ENCODE data around the gene RAB27B. TPM values are rescaled to one million over a fixed set of nuclear protein-coding genes. Genes with fewer than 3 reads are reported as not detected.

The RAB27B gene
- total RNA-seq, 4 donors from 2014 or later = 0.34 to 2.5 (median 1.0) TPM

DNA sequence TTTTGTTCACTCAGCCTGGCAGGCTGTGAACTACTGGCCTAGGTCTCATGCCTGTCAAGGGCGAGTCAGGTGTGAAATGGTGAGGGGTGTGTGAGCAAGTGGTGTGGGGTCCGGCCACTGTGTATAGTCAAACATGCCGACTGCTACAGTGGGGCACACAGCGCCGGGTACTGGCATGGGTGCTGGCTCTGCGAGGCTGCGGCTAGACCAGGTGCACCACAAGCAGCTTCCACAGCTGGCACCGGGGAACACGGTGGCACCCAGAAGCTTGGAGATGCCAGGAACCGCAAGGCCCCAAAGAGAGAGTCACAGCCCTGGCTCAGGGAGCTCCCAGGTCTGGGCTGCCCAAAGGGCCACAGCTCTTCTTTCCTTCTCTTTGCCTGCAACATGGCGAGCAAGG lies 81.3 kb downstream of the RAB27B start:
- no peaks in the 10 kb centered on the region for H3K4me1 ChIP-seq
- no peaks in the 10 kb centered on the region for H3K27me3 ChIP-seq
- TF ChIP-seq, protein P1, sequence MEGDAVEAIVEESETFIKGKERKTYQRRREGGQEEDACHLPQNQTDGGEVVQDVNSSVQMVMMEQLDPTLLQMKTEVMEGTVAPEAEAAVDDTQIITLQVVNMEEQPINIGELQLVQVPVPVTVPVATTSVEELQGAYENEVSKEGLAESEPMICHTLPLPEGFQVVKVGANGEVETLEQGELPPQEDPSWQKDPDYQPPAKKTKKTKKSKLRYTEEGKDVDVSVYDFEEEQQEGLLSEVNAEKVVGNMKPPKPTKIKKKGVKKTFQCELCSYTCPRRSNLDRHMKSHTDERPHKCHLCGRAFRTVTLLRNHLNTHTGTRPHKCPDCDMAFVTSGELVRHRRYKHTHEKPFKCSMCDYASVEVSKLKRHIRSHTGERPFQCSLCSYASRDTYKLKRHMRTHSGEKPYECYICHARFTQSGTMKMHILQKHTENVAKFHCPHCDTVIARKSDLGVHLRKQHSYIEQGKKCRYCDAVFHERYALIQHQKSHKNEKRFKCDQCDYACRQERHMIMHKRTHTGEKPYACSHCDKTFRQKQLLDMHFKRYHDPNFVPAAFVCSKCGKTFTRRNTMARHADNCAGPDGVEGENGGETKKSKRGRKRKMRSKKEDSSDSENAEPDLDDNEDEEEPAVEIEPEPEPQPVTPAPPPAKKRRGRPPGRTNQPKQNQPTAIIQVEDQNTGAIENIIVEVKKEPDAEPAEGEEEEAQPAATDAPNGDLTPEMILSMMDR (IDR thresholded peaks at IDR 0.05) = no peak
- TF ChIP-seq POLR2A (IDR thresholded peaks at IDR 0.05; ENCODE audit: low read depth) (no peak), EP300 (IDR thresholded peaks at IDR 0.05) (no peak), POLR2AphosphoS5 (IDR thresholded peaks at IDR 0.05) (no peak)
- no peak overlapping the region for H3K27ac ChIP-seq (replicated peaks in 1 of 4)
- intact Hi-C loops (cut with DNase I) = no loop called here
- 89% methylated on average over 8 of the region's 11 CpGs for WGBS
- no peak for DNase-seq (ENCODE audit: extremely low spot score)
- no peak overlapping the region for H3K4me3 ChIP-seq
- no peaks in the 10 kb centered on the region for H3K9me3 ChIP-seq
- peaks cover 0 to 20% (median 0%) of the 10 kb centered on the region in 4 donors for H3K36me3 ChIP-seq

DNA sequence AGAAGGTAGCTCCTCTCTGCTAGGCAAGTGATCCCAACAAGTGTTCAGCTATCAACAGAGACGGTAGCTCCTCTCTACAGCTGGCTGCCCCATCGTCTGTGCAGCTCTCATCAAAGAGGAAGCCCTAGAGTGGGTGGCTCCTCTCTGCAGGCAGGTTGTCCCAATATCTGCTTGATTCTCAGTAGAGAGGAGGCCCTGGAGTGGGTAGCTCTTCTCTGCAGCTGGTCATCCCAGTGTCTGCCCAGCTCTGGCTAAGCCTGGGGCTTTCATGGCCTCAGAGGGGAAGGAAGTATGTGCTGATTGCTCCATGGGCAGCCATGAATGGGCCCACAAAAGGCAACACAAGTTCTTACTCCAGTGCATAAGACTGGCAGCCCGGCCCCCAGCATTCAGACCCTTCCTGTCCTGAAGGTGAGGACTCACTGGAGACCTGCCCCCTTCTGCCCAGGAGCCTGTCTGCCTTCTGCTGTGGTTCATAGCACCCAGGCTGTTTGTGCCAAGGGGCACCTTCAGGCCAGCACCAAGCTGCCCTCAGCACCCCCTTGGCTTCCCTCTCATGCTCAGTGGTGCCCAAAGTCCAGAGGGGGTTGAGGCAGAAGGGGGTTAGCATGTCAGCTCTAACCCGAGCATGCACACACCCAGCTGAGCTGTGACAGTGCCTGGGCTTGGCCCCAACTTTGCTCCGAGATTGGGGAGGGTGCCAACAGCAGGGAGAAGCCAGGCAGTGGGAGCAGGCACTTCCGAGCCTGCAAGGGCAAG lies 82.1 kb downstream of the RAB27B start:
- H3K4me3 ChIP-seq = no peak overlapping the region
- no peaks in the 10 kb centered on the region for H3K27me3 ChIP-seq
- H3K9me3 ChIP-seq = no peaks in the 10 kb centered on the region
- WGBS = 58% methylated on average over 2 of the region's 6 CpGs
- intact Hi-C loops (cut with DNase I) = no loop called here
- TF ChIP-seq, protein P1 (IDR thresholded peaks at IDR 0.05) = no peak
- TF ChIP-seq EP300 (IDR thresholded peaks at IDR 0.05) = no peak
- no peak for TF ChIP-seq POLR2A (IDR thresholded peaks at IDR 0.05; ENCODE audit: low read depth)
- no peak for TF ChIP-seq POLR2AphosphoS5 (IDR thresholded peaks at IDR 0.05)
- no peaks in the 10 kb centered on the region for H3K4me1 ChIP-seq
- peaks cover 0 to 16% (median 0%) of the 10 kb centered on the region in 4 donors for H3K36me3 ChIP-seq
- H3K27ac ChIP-seq (replicated peaks in 1 of 4) = no peak overlapping the region
- DNase-seq (ENCODE audit: extremely low spot score) = no peak

DNA sequence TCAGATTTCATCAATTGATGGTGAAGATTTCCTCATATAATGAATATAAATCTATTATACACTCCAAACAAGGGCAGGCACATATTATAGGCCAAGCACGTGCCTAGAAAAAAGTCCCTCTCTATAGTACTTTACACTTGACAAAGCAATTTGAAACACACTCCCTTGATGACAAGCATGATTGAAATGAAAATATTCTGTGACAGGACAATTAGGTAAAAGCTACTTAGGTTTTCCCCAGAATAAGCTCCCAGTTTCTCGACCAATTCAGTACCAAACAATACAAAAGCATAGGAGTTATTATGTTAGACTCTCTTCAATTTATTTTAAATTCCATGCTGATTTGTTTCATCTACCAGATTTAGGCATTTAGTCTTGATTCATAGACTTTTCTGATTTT lies 83.3 kb downstream of the RAB27B start:
- Histone ChIP-seq H3K4me3 (no peak overlapping the region), H3K36me3 (peaks cover 0 to 16% (median 0%) of the 10 kb centered on the region in 4 donors), H3K9me3 (no peaks in the 10 kb centered on the region), H3K4me1 (no peaks in the 10 kb centered on the region), H3K27ac (replicated peaks in 1 of 4) (no peak overlapping the region), H3K27me3 (no peaks in the 10 kb centered on the region)
- intact Hi-C loops (cut with DNase I) = no loop called here
- WGBS = 90% methylated on average over 2 of the region's 2 CpGs
- TF ChIP-seq EP300 (IDR thresholded peaks at IDR 0.05) = no peak
- TF ChIP-seq, protein P1 (IDR thresholded peaks at IDR 0.05) = no peak
- no peak for TF ChIP-seq POLR2AphosphoS5 (IDR thresholded peaks at IDR 0.05)
- TF ChIP-seq POLR2A (IDR thresholded peaks at IDR 0.05; ENCODE audit: low read depth) = no peak
- DNase-seq (ENCODE audit: extremely low spot score) = no peak

DNA sequence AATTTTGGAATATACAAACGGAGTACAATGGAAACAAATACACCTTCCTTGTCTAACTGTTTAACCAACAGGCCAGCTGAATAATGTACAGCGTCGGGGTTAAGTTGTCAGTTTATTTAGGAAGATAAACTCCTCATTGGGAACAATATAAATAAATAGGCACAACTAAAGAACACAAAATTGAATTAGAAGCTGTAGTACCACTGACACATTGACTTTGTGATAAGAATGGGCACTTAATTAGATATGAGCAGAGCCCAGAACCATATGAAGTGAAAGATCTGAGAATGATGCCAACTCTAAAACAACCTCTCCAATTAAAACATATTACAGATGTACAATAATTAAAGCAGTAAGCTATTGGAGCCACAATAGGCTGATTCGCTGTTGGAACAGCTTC lies 86.5 kb downstream of the RAB27B start:
- DNase-seq (ENCODE audit: extremely low spot score) = no peak
- 82% methylated on average over 4 of the region's 4 CpGs for WGBS
- H3K27ac ChIP-seq (replicated peaks in 1 of 4) = no peak overlapping the region
- intact Hi-C loops (cut with DNase I) = no loop called here
- H3K36me3 ChIP-seq = peaks cover 0 to 13% (median 0%) of the 10 kb centered on the region in 4 donors
- no peaks in the 10 kb centered on the region for H3K4me1 ChIP-seq
- H3K9me3 ChIP-seq = no peaks in the 10 kb centered on the region
- no peaks in the 10 kb centered on the region for H3K27me3 ChIP-seq
- no peak overlapping the region for H3K4me3 ChIP-seq
- TF ChIP-seq EP300 (IDR thresholded peaks at IDR 0.05) (no peak), POLR2AphosphoS5 (IDR thresholded peaks at IDR 0.05) (no peak), POLR2A (IDR thresholded peaks at IDR 0.05; ENCODE audit: low read depth) (no peak)
- TF ChIP-seq, protein P1 (IDR thresholded peaks at IDR 0.05) = no peak
